Fibroblast of skin of scalp (primary cell): ENCODE measurements around the gene TNFRSF6B.
A peak's percentile ranks its signal among the peaks of the same experiment; 100 is the strongest.
"Not testable (repeated sequence)": the region's sequence is repeated elsewhere in the genome, so short reads cannot be mapped to it uniquely, and the experiment has no call there.

Source experiments
- DNase-seq: peaks from one replicate; pipeline ENCODE4 v3.0.0-alpha.2; 2013

Gene TNFRSF6B

DNA sequence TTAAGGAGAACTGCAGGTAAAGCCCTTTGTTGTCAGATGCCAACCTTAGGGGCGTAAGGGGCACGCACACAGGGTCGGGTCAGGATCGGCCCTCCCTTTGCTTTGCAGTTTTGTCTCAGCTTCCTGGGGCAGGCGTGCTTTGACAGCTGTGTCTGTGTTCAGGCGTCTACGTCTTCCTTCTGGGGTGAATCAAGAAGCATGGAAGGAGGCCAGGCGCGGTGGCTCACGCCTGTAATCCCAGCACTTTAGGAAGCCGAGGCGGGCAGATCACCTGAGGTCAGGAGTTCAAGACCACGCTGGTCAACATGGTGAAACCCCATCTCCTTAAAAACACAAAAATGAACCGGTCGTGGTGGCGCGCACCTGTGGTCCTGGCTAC is 12.7 kb downstream of the TNFRSF6B start:
- DNase-seq, result no peak

DNA sequence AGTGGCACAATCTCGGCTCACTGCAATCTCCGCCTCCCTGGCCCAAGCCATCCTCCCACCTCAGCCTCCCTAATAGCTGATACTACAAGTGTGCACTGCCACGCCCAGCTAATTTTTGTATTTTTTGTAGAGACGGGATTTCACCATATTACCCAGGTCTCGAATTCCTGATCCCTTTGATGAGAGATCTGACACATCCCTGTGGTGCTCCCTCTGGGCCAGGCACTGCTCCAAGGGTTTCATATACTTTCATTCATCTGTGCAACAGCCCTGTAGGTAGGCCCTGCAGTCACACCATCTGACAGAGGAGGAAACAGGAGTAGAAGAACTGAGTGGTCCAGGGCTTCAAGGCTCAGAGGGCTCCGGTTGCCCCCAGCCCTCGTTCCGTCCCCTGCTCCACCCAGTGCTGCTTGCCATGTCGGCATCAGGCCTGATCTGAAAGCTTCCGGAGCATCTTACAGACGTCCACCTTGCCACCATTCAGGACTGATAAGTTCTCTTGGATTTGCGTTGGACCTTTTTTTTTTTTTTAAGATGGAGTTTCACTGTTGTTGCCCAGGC is 14.7 kb downstream of the TNFRSF6B start:
- DNase-seq, result no peak

DNA sequence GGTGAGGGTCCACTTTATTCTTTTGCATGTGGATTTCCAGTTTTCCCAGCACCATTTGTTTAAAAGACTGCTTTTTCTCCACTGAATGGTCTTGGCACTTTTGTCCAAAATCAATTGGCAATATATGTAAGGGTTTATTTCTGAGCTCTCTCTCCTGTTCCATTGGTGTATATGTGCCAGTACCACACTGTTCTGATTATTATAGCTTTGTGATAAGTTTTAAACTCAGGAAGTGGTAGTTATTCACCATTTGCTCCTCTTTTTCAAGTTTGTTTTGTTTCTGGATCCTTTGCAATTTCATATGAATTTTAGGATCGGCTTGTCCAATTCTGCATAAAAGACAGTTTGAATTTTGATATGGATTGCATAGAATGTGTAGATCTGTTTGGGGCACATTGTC is 15.7 kb downstream of the TNFRSF6B start:
- no peak for DNase-seq

DNA sequence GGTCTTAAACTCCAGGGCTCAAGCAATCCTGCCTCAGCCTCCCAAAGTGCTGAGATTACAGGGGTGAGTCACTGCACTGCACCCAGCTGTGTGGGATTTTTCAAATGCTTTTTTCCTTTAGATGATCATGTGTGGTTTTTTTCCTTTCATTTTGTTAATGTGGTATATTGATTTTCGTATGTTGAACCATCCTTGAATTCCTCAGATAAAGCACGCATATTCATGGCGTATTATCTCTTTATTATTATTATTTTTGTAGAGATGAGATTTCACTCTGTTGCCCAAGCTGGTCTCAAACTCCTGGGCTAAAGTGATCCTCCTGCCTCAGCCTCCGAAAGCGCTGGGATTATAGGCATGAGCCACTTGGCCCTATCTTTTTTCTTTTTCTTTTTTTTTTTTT is 18.4 kb downstream of the TNFRSF6B start:
- DNase-seq, result no peak

DNA sequence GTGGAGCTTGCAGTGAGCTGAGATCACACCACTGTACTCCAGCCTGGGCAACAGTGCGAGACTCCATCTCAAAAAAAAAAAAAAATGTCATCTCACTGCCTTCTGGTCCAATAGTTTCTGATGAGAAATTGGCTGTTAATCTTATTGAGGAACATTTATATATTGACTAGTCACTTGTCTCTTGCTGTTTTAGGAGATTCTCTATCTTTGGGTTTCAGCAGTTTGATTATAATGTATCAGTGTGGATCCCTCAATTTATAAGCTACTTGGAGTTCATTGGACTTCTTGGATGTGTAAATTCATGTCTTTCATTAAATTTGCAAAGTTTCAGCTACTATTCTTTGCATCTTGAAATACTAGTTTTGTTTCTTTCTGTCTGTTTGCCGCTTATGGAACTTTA is 22.5 kb downstream of the TNFRSF6B start:
- no peak for DNase-seq

DNA sequence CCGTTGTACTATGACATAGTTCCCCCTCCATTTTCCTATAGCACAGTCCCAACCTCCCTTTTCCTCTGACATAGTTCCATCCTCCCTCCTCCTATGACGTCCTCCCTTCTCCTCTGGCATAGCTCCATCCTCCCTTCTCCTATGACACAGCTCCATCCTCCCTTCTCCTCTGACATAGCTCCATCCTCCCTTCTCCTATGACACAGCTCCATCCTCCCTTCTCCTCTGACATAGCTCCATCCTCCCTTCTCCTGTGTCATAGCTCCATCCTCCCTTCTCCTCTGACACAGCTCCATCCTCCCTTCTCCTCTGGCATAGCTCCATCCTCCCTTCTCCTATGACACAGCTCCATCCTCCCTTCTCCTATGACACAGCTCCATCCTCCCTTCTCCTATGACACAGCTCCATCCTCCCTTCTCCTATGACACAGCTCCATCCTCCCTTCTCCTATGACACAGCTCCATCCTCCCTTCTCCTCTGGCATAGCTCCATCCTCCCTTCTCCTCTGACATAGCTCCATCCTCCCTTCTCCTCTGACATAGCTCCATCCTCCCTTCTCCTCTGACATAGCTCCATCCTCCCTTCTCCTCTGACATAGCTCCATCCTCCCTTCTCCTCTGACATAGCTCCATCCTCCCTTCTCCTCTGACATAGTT is 26.6 kb downstream of the TNFRSF6B start:
- not testable (repeated sequence) for DNase-seq

DNA sequence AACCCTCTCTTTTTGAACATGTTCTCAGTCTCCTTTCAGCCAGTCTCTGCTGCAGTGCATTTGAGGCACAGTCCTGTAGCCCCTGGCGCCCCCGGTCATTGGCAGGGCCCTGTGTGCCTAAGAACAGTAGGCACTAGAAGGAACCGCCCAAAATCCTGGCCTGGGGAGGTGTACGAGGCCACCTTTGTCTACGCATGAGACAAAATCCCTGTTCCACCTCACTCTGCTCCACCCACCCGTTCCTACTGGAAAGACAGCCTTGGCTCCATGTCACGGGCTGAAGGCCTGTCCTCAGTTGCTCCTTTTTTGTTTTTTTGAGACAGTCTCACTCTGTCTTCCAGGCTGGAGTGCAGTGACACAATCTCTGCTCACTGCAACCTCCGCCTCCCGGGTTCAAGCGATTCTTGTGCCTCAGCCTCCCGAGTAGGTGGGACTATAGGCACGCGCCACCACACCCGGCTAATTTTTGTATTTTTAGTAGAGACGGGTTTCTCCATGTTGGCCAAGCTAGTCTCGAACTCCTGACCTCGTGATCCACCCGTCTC is 33.8 kb downstream of the TNFRSF6B start:
- not testable (repeated sequence) for DNase-seq

DNA sequence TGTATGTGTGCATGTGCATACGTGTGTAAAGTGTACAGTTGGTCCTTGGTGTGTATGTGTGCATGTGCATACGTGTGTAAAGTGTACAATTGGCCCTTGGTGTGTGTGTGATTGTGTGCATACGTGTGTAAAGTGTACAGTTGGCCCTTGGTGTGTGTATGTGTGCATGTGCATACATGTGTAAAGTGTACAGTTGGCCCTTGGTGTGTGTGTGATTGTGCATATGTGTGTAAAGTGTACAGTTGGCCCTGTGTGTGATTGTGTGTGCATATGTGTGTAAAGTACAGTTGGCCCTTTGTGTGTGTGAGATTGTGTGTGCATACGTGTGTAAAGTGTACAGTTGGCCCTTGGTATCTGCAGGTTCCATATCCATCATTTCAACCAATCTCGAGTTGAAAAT is 35.0 kb downstream of the TNFRSF6B start:
- no peak for DNase-seq

DNA sequence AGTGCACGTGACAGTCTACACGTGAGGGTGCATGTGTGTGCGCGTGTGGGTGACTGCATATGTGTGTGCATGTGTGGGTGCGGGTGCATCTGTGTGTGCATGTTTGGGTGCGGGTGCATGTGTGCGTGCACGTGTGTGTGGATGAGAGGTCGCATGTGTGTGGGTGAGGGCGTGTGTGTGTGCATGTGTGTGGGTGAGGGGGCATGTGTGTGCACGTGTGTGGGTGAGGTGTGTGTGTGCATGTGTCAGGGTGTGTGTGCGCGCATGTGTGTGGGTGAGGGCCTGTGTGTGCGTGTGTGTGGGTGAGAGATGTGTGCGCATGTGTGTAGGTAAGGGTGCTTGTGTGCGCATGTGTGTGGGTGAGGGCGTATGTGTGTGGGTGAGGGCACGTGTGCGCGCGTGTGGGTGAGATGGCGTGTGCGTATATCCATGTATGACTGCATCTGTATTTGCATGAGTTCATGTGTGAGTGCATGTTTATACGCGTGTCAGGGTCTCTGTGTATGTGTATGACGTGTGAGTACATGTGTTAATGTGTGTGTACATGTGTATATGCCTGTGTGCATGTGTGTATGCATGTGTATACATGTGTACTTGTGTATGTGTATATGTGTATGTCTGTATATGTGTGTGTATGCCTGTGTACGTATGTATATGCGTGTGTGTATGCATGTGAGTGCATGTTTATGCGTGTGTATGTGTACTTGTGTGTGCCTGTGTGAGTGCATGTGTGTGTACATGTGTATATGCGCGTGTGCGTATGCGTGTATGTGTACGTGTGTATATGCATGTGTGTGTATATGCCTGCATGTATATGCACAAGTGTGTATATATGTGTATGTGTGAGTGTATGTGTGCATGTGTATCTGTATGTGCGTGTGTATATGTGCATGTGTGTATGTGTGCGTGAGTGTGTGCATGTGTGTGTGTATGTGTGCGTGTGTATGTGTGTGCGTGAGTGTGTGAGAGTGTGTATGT is 36.0 kb downstream of the TNFRSF6B start:
- DNase-seq, result no peak

DNA sequence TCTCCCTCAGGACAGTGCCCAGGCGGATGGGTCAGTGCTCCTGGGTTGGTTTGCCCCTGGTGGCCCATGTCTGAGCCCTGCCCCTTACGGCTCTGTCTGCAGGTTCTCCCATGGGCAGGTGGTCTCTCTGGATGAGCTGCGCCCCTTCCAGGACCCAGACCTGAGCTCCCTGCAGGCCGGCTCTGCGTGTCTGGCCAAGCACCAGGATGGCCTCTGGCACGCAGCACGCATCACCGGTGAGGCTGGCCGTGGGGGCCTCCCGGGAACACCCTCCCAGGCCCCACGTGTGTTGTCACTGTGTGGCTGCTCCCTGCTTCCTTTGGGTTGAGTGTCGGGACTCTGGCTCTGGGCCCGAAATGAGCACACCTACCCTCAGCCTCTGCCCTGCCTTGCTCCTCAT is 36.7 kb downstream of the TNFRSF6B start:
- DNase-seq, result no peak

DNA sequence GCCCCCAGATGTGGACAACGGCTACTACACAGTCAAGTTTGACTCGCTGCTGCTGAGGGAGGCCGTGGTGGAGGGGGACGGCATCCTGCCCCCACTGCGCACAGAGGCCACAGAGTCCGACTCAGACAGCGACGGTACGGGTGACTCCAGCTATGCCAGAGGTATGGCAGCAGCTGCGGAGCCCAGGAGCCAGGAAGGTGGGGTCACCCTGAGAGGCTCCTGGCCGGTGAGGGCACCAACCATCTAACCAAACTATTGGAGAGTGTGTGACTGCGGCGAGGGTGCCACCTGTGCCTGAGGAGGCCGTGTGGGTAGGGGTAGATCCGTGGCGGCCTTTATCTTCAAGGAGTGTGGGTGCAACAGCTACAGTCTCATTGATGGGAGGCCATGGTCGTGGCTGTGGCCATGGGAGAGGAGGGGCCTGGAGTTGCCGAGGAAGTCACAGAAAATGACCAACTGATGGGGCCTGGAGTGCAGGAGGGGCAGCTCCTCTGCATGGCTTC is 37.2 kb downstream of the TNFRSF6B start:
- no peak for DNase-seq

DNA sequence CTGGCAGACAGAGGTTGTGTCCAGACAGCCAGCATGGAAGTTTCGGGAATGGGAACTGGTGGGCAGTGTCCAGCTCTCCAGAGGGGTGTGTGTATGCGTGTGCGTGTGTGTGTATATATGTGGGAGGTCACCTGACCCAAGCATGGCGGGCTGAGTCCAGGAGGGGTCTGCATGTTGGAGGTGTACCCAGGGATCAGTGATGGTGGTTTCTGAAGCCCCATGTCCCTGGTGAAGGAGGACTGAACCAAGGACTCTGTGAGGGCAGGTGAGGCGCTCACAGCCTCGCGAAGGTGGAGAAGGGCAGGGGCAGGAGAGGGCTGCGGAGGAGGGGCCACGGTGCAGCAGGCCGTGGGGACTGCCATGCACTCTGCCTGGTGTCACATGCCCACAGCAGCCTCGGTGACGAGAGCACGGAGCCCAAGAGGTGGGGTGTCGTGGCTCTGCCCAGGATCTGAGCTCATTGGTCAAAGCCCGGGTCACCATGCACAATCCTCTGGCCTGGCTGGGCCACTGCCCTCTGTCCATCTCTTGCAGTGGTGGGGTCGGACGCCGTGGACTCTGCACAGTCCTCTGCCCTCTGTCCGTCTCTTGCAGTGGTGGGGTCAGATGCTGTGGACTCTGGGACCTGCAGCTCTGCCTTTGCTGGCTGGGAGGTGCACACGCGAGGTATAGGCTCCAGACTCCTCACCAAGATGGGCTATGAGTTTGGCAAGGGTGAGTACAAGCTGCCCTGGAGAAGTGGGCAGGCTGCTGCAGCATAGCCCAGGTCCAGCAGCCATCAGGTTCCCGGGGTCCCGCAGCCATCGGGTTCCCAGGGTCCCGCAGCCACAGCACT is 37.9 kb downstream of the TNFRSF6B start:
- no peak for DNase-seq

DNA sequence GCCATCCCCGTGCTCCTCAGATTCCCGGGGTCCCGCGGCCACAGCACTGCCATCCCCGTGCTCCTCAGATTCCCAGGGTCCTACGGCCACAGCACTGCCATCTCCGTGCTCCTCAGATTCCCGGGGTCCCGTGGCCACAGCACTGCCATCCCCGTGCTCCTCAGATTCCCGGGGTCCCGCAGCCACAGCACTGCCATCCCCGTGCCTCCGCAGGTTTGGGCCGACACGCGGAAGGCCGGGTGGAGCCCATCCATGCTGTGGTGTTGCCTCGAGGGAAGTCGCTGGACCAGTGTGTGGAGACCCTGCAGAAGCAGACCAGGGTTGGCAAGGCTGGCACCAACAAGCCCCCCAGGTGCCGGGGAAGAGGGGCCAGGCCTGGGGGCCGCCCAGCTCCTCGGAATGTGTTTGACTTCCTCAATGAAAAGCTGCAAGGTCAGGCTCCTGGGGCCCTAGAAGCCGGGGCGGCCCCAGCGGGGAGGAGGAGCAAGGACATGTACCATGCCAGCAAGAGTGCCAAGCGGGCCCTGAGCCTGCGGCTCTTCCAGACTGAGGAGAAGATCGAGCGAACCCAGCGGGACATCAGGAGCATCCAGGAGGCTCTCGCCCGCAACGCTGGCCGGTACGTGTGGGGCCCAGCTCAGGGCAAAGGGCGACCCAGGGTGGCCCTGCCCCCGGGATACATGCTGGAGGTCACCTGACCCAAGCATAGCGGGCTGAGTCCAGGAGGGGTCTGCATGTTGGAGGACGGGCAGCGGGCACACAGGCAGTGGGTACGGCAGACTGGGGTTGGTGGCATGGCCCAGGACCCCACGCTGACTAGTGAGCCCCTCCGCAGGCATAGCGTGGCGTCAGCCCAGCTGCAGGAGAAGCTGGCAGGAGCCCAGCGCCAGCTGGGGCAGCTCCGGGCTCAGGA is 38.8 kb downstream of the TNFRSF6B start:
- DNase-seq, result no peak

DNA sequence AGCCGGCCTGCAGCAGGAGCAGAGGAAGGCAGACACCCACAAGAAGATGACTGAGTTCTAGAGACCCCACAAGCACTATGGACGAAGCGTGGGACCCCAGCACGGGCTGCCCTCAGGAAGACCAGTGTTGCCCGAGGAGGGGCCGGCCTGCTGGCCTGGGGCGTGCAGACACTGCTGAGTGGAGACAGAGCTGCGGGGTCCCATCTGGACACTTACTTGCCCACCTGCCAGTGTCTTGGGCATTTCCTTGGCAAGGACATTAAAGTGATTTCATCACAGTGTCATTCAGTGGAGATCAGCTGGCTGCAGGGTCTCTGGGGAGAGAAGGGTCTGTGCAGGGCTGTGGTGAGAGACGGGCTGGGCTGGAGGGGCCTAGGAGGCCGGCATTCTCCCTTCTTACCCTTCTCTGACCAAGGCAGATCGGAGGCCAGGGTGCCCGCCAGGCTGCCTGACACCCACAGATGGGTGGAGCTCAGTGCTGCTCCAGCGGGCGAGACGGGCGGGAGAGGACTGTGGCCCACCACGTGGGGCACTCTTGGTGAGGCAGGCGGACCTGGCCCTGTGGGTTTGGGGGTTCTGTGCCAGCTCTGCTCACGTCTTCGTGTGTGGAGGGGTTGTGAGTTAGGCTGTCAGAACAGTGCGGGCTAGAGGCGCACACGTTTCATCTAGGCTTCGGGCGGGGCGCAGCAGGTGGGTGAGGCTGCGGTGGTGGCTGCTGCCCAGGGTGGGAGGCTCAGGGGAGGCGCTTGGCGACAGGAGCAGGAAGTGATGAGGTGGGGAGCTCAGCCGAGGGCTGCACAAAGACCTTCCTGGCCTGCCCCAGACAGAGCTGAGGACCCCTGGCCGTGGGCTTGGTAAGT is 39.6 kb downstream of the TNFRSF6B start, which contains the start of gene LIME1:
Gene LIME1, plus strand, starts transcription at position 806 of the 860 bp plus-strand sequence. CDS start 886 bp downstream, outside the sequence.
- no peak for DNase-seq

DNA sequence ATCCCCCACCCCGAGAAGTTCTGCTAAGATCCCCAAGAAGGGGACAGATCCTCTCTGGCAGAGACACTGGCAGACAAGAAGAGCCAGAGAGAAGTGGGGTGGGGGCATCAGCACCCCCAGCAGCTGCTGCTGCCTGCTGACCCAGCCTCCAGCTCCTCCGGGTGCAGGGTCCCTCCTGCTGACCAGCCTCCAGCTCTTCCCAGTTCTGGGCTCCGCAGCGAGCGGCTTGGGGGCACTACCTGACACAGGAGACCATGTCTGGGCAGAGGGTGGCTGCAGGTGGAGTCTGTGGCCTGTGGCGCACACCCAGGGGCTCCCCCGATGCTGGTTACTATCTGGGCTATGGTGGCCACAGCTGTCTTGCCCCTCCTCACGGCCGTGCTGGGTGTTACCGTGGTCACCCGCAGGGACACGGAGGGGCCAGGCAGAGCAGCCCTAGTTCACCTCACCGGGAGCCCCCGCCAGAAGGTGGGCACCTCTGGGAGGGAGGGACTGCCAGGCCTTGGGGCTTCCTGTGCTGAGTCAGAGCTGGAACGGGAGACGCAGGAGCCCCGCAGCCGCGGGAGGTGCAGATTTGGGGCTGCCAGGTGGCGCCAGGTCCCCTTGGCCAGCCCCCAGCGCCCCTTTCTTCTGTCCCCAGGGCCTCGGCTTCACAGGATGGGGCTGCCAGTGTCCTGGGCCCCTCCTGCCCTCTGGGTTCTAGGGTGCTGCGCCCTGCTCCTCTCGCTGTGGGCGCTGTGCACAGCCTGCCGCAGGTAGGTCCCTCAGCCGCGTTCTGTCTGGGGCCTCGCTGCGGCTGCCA is 40.6 kb downstream of the TNFRSF6B start:
- no peak for DNase-seq

DNA sequence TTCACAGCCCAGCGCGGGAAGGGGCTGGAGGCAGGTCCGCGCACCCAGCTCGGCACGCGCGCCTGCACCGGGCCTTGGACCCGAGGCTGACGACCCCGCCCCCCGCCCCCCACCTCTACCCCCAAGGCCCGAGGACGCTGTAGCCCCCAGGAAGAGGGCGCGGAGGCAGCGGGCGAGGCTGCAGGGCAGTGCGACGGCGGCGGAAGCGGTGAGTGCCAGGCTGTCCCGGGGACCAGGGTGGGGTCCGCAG is 41.2 kb downstream of the TNFRSF6B start:
- DNase-seq, result no peak

DNA sequence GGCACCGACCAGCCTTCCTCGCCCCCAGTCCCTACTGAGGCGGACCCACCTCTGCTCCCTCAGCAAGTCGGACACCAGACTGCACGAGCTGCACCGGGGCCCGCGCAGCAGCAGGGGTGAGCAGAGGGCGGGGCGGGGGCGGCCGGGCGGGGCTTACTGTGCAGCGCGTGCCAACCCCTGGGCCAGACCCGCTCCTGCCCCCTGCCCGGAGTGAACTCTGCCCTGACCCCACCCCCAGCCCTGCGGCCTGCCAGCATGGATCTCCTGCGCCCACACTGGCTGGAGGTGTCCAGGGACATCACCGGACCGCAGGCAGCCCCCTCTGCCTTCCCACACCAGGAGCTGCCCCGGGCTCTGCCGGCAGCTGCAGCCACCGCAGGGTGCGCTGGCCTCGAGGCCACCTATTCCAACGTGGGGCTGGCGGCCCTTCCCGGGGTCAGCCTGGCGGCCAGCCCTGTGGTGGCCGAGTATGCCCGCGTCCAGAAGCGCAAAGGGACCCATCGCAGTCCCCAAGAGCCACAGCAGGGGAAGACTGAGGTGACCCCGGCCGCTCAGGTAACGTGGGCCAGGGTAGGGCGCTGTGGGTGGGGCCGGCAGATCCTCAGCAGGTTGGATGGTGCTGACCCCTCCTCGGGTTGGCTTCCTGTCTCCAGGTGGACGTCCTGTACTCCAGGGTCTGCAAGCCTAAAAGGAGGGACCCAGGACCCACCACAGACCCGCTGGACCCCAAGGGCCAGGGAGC is 41.7 kb downstream of the TNFRSF6B start:
- no peak for DNase-seq

DNA sequence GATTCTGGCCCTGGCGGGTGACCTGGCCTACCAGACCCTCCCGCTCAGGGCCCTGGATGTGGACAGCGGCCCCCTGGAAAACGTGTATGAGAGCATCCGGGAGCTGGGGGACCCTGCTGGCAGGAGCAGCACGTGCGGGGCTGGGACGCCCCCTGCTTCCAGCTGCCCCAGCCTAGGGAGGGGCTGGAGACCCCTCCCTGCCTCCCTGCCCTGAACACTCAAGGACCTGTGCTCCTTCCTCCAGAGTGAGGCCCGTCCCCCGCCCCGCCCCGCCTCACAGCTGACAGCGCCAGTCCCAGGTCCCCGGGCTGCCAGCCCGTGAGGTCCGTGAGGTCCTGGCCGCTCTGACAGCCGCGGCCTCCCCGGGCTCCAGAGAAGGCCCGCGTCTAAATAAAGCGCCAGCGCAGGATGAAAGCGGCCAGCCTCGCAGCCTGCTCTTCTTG is 42.3 kb downstream of the TNFRSF6B start:
- peak; percentile 11 for DNase-seq
